ENCODE data around the gene IL4I1. TPM values are rescaled to one million over a fixed set of nuclear protein-coding genes. Genes with fewer than 3 reads are reported as not detected.

The IL4I1 gene
- total and polyA plus RNA-seq, 12 donors, result 0.26 to 26.9 (median 0.57) TPM; not detected in 3

DNA sequence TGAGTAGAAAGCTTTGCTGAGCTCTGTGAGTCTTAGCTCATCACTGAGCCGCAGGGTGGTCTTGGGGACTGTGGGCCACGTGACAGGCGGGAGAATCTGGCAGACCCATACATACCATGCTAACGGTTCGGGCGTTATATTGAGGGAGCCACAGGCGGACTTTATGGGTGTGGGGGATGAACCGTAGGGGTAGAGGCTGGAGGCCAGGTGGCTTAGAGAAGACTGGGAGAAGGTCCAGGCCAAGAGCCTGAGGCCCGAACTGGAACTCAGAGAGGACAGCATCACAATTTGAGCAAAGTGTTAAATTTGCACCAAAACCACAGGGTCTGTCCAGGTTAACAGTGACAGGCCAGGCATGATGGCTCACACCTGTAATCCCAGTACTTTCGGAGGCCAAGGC, 17.0 kb upstream of the IL4I1 start:
- intact Hi-C loops (cut with DNase I), result no loop called here
- TF ChIP-seq, protein P1, sequence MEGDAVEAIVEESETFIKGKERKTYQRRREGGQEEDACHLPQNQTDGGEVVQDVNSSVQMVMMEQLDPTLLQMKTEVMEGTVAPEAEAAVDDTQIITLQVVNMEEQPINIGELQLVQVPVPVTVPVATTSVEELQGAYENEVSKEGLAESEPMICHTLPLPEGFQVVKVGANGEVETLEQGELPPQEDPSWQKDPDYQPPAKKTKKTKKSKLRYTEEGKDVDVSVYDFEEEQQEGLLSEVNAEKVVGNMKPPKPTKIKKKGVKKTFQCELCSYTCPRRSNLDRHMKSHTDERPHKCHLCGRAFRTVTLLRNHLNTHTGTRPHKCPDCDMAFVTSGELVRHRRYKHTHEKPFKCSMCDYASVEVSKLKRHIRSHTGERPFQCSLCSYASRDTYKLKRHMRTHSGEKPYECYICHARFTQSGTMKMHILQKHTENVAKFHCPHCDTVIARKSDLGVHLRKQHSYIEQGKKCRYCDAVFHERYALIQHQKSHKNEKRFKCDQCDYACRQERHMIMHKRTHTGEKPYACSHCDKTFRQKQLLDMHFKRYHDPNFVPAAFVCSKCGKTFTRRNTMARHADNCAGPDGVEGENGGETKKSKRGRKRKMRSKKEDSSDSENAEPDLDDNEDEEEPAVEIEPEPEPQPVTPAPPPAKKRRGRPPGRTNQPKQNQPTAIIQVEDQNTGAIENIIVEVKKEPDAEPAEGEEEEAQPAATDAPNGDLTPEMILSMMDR (IDR thresholded peaks at IDR 0.05), result no peak
- H3K4me1 ChIP-seq, result peaks cover 0 to 50% (median 8%) of the 10 kb centered on the region in 9 donors
- no peaks in the 10 kb centered on the region for H3K27me3 ChIP-seq
- H3K4me3 ChIP-seq, result no peak overlapping the region
- DNase-seq (no peak), ATAC-seq (no peak)
- no peak overlapping the region for H3K27ac ChIP-seq
- peaks cover 0 to 5% (median 0%) of the 10 kb centered on the region in 11 donors for H3K9me3 ChIP-seq
- WGBS, 2 donors, result 92 to 94% methylated on average over 10 of the region's 10 CpGs
- peaks cover 0 to 89% (median 8%) of the 10 kb centered on the region in 9 donors for H3K36me3 ChIP-seq

DNA sequence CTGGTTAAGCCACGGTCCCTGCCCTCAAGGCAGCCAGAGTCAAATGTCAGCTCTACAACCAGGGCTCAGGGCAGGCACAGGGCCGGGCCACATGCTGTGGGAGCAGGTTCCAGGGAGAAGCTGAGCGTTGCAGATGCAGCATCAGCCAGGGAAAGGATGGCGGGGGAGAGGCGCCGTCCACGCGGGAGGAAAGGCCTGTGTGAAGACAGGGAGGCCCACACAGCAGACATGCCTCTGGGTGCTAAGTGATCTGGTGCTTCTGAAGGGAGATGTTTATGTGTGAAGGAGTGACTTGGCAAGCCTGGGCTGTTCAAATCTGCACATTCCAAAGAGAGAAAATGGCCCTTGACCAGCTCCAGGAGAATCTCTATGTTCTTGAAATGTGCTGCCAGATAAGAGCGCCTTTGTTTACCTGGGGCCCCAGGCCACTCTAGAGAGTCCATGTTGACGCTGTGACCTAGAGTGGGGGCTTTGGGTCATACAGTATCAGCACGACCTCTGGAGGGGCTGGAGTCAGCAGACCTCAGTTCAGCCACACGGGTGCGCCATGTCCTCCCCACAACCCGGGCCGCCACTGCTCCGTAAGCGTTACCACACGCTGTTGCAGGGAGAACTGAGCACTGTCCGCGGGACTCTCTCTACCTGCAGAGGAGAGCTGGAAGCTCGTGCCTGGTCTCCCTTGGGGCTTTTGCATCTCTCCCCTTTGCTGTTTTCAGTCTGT, 16.4 kb upstream of the IL4I1 start:
- H3K27ac ChIP-seq, result peak overlapping the region in 1 of 10 donors; percentile 83
- ATAC-seq (no peak), DNase-seq (no peak)
- H3K27me3 ChIP-seq, result no peaks in the 10 kb centered on the region
- TF ChIP-seq, protein P1 (IDR thresholded peaks at IDR 0.05), result no peak
- H3K4me1 ChIP-seq, result peaks cover 0 to 46% (median 8%) of the 10 kb centered on the region in 9 donors
- no peak overlapping the region for H3K4me3 ChIP-seq
- intact Hi-C loops (cut with DNase I), result no loop called here
- whole genome bisulfite sequencing, 2 donors, result 81 to 87% methylated on average over 21 of the region's 21 CpGs
- peaks cover 0 to 90% (median 14%) of the 10 kb centered on the region in 9 donors for H3K36me3 ChIP-seq
- peaks cover 0 to 5% (median 0%) of the 10 kb centered on the region in 11 donors for H3K9me3 ChIP-seq

DNA sequence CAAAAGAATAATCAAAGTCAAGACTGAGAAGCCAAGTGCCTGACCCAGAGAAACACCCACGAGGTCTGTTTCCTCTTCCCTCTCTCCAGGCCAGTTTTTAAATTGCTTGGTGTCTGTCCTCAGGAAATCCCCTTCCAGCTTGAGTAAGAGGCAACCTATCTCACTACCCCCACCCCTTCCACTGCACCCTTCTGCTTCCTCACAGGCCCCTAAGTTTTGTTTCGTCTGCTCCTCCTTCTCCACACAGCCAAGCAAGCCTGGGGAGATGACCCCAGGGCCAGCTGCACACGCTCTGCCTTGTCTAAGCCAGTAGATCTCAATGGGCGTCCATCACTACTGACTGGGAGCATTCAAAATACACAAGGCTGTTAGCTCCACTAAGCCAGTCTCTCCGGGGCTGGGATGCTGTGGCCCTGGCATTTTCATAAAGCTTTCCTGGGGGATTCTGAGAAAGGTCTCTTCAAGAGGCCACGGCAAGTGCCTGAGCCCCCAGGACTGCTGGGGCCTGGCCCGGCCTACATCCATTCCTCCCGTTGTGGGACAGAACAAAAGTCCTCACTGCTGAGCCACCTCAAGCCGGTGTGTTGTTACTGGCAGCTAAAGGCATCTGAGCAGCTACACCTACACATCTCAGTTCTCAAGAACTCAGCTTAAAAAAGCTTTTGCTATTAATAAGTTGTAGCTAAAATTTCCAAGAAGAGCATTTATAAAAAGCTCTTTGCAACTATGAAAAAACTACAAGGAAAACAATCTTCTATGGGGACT, 14.9 kb upstream of the IL4I1 start:
- peaks cover 0 to 90% (median 16%) of the 10 kb centered on the region in 9 donors for H3K36me3 ChIP-seq
- WGBS, 2 donors, result 65% methylated on average over 9 of the region's 9 CpGs
- TF ChIP-seq, protein P1 (IDR thresholded peaks at IDR 0.05), result no peak
- peak overlapping the region in 5 of 10 donors; percentile 15 to 83 (median 40) for H3K27ac ChIP-seq
- H3K27me3 ChIP-seq, result no peaks in the 10 kb centered on the region
- ATAC-seq, result peak in 7 of 8 donors; percentile 29 to 47 (median 38)
- peaks cover 0 to 5% (median 0%) of the 10 kb centered on the region in 11 donors for H3K9me3 ChIP-seq
- DNase-seq, result no peak
- no peak overlapping the region for H3K4me3 ChIP-seq
- intact Hi-C loops (cut with DNase I), result no loop called here
- H3K4me1 ChIP-seq, result peaks cover 0 to 30% (median 8%) of the 10 kb centered on the region in 9 donors

DNA sequence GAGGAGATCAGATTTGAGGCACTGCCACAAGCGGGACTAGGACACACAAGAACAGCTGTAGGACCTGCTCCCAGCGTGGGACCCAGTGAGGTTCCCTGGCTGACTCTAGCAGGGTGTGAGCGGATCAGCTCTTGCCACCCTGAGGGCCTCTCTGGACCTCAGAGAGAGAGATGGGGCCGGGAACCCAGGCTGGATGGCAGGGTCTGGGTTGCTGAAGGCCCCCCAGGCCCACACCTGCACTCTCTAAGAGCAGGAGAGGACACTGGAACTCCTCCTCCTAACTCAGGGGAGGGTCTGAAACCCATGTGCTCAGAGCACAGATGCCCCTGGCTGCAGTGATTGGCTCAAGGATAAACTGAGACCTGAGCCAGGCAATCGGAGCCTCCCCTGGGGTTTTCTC, 13.5 kb upstream of the IL4I1 start:
- WGBS, 2 donors, result 94 to 99% methylated on average over 5 of the region's 5 CpGs
- H3K4me3 ChIP-seq, result no peak overlapping the region
- H3K9me3 ChIP-seq, result peaks cover 0 to 1% (median 0%) of the 10 kb centered on the region in 11 donors
- intact Hi-C loops (cut with DNase I), result no loop called here
- TF ChIP-seq, protein P1 (IDR thresholded peaks at IDR 0.05), result no peak
- DNase-seq (no peak), ATAC-seq (peak in 1 of 8 donors; percentile 14)
- H3K27ac ChIP-seq, result peak overlapping the region in 2 of 10 donors; percentile 62 to 83
- peaks cover 0 to 28% (median 8%) of the 10 kb centered on the region in 9 donors for H3K4me1 ChIP-seq
- H3K36me3 ChIP-seq, result peaks cover 0 to 82% (median 13%) of the 10 kb centered on the region in 9 donors
- H3K27me3 ChIP-seq, result no peaks in the 10 kb centered on the region

Measured in heart right ventricle (tissue), 16 donors.